Brain microvascular endothelial cell (primary cell): ENCODE measurements around the gene AUTS2.

Source experiments
- DNase-seq: peaks from one replicate; pipeline ENCODE4 v3.0.0-alpha.2; 2020
- H3K27ac ChIP-seq: fragments of 250-450 bp; sonication (Bioruptor Pico); 2 replicates; pipeline ENCODE4 v1.5.1; 2020; ENCODE audit warnings: mild to moderate bottlenecking, moderate library complexity
- H3K27me3 ChIP-seq: fragments of 250-450 bp; sonication (Bioruptor Pico); replicated peaks from 2 replicates; pipeline ENCODE4 v1.5.1; 2020; ENCODE audit warnings: mild to moderate bottlenecking
- H3K36me3 ChIP-seq: fragments of 250-450 bp; sonication (Bioruptor Pico); replicated peaks from 2 replicates; pipeline ENCODE4 v1.5.1; 2020; ENCODE audit warnings: mild to moderate bottlenecking
- H3K4me3 ChIP-seq: 2 replicates; pipeline ENCODE4 v1.5.1; 2011; ENCODE audit warnings: low read depth, mild to moderate bottlenecking, control low read depth, low read length, moderate library complexity
- CTCF ChIP-seq: IDR thresholded peaks from 2 replicates; pipeline ENCODE4 v1.5.1; 2011; ENCODE audit warnings: low read depth, mild to moderate bottlenecking, moderate library complexity, low read length, control low read depth, inconsistent platforms; ENCODE audit errors: missing control alignments
- in situ Hi-C: cut with HindIII; loops from 2 replicates; pipeline ENCODE4 v1.10.0; 2017; ENCODE audit warnings: low sequenced_read_pairs, low pct_ligation_motif_present

Gene AUTS2

GRCh38 chr7:70208236-70209063 is 610.2 kb downstream of the AUTS2 start:
- in situ Hi-C loops = no loop called here
- Histone ChIP-seq H3K27me3 (no peaks in the 10 kb centered on the region), H3K4me3 (no peak overlapping the region), H3K36me3 (no peaks in the 10 kb centered on the region), H3K27ac (no peak overlapping the region)
- TF ChIP-seq CTCF = no peak
- DNase-seq = peak; percentile 18

GRCh38 chr7:70210200-70210935 is 612.1 kb downstream of the AUTS2 start:
- Histone ChIP-seq H3K27me3 (no peaks in the 10 kb centered on the region), H3K36me3 (no peaks in the 10 kb centered on the region), H3K27ac (no peak overlapping the region), H3K4me3 (no peak overlapping the region)
- no peak for DNase-seq
- in situ Hi-C loops = no loop called here
- no peak for TF ChIP-seq CTCF

GRCh38 chr7:70210936-70211310 is 612.6 kb downstream of the AUTS2 start:
- DNase-seq = no peak
- no peaks in the 10 kb centered on the region for H3K36me3 ChIP-seq
- H3K27me3 ChIP-seq = no peaks in the 10 kb centered on the region
- in situ Hi-C loops = no loop called here
- H3K27ac ChIP-seq = no peak overlapping the region
- no peak overlapping the region for H3K4me3 ChIP-seq
- TF ChIP-seq CTCF = no peak

GRCh38 chr7:70212281-70212680 is 614.0 kb downstream of the AUTS2 start:
- TF ChIP-seq CTCF = no peak
- no peak overlapping the region for H3K4me3 ChIP-seq
- H3K27ac ChIP-seq = no peak overlapping the region
- in situ Hi-C loops = no loop called here
- no peaks in the 10 kb centered on the region for H3K27me3 ChIP-seq
- DNase-seq = no peak
- no peaks in the 10 kb centered on the region for H3K36me3 ChIP-seq

GRCh38 chr7:70214071-70214470 is 615.8 kb downstream of the AUTS2 start:
- H3K4me3 ChIP-seq = no peak overlapping the region
- TF ChIP-seq CTCF = no peak
- H3K27me3 ChIP-seq = no peaks in the 10 kb centered on the region
- H3K36me3 ChIP-seq = no peaks in the 10 kb centered on the region
- no peak overlapping the region for H3K27ac ChIP-seq
- in situ Hi-C loops = no loop called here
- DNase-seq = no peak

- no peak overlapping the region for H3K4me3 ChIP-seq
- in situ Hi-C loops = no loop called here
- no peaks in the 10 kb centered on the region for H3K27me3 ChIP-seq
- H3K27ac ChIP-seq = no peak overlapping the region
- TF ChIP-seq CTCF = no peak
- DNase-seq = no peak
- H3K36me3 ChIP-seq = no peaks in the 10 kb centered on the region
These were observed 617.2 kb downstream of the AUTS2 start for GRCh38 chr7:70215491-70215890.
